BLaER1 treated with 17β-estradiol and CSF1 and Interleukin-3, amounts not matched to agents 10 nM and 100 nM (cell line): ENCODE data around the gene RRM2.

Source experiments
- H3K27ac ChIP-seq, 11 experiments: shearing (Covaris generic); formaldehyde crosslinking; 2 replicates each; pipeline ENCODE4 v1.8.1; 2022
- H3K27me3 ChIP-seq, 11 experiments: shearing (Covaris generic); formaldehyde crosslinking; 2 replicates each; pipeline ENCODE4 v1.8.1; 2022
- H3K36me3 ChIP-seq, 11 experiments: shearing (Covaris generic); formaldehyde crosslinking; 2 replicates each; pipeline ENCODE4 v1.8.1; 2022
- H3K4me1 ChIP-seq, 10 experiments: shearing (Covaris generic); formaldehyde crosslinking; 2 replicates each; pipeline ENCODE4 v1.8.1; 2022
- H3K4me2 ChIP-seq, 11 experiments: shearing (Covaris generic); formaldehyde crosslinking; 2 replicates each; pipeline ENCODE4 v1.8.1; 2022
- H3K4me3 ChIP-seq, 10 experiments: shearing (Covaris generic); formaldehyde crosslinking; 2 replicates each; pipeline ENCODE4 v1.8.1; 2022
- H3K9ac ChIP-seq, 11 experiments: shearing (Covaris generic); formaldehyde crosslinking; 2 replicates each; pipeline ENCODE4 v1.8.1; 2022
- H3K9me3 ChIP-seq, 11 experiments: shearing (Covaris generic); formaldehyde crosslinking; replicated peaks in 1 of 11; 2 replicates each; pipeline ENCODE4 v1.8.1; 2022
- H4K20me1 ChIP-seq, 11 experiments: shearing (Covaris generic); formaldehyde crosslinking; 2 replicates each; pipeline ENCODE4 v1.8.1; 2022
- Cebpa-rat ChIP-seq, 11 experiments: shearing (Covaris generic); IDR thresholded peaks; 2 replicates each; pipeline ENCODE4 v1.8.1; 2022

Gene RRM2

GRCh38 chr2:10172033-10172871, 49.7 kb downstream of the RRM2 start:
- no peak overlapping the region for H3K4me2 ChIP-seq
- no peak overlapping the region for H3K27ac ChIP-seq
- no peak overlapping the region for H3K9ac ChIP-seq
- H3K4me3 ChIP-seq = no peak overlapping the region
- H3K9me3 ChIP-seq = no peaks in the 10 kb centered on the region
- peaks cover 0 to 87% (median 44%) of the 10 kb centered on the region in 11 experiments; a peak in 14 of 22 replicates for H3K36me3 ChIP-seq
- TF ChIP-seq Cebpa-rat (IDR thresholded peaks at IDR 0.05) = no peak
- H3K4me1 ChIP-seq = no peaks in the 10 kb centered on the region; a peak in 2 of 20 replicates
- no peaks in the 10 kb centered on the region for H3K27me3 ChIP-seq
- peaks cover 0 to 18% (median 0%) of the 10 kb centered on the region in 11 experiments; a peak in 6 of 22 replicates for H4K20me1 ChIP-seq

- H3K4me2 ChIP-seq = no peak overlapping the region
- H3K9me3 ChIP-seq = no peaks in the 10 kb centered on the region
- no peak for TF ChIP-seq Cebpa-rat (IDR thresholded peaks at IDR 0.05)
- H3K27ac ChIP-seq = no peak overlapping the region
- no peak overlapping the region for H3K9ac ChIP-seq
- H4K20me1 ChIP-seq = peaks cover 0 to 14% (median 0%) of the 10 kb centered on the region in 11 experiments; a peak in 4 of 22 replicates
- H3K4me3 ChIP-seq = no peak overlapping the region
- peaks cover 0 to 85% (median 43%) of the 10 kb centered on the region in 11 experiments; a peak in 14 of 22 replicates for H3K36me3 ChIP-seq
- H3K27me3 ChIP-seq = no peaks in the 10 kb centered on the region
- H3K4me1 ChIP-seq = no peaks in the 10 kb centered on the region; a peak in 1 of 20 replicates
Measured at GRCh38 chr2:10173258-10174005, 50.9 kb downstream of the RRM2 start.

GRCh38 chr2:10174173-10174572, 51.6 kb downstream of the RRM2 start:
- no peak overlapping the region for H3K4me2 ChIP-seq
- no peak for TF ChIP-seq Cebpa-rat (IDR thresholded peaks at IDR 0.05)
- no peaks in the 10 kb centered on the region for H3K9me3 ChIP-seq
- H3K27ac ChIP-seq = no peak overlapping the region
- H4K20me1 ChIP-seq = peaks cover 0 to 14% (median 0%) of the 10 kb centered on the region in 11 experiments; a peak in 4 of 22 replicates
- H3K36me3 ChIP-seq = peaks cover 0 to 89% (median 50%) of the 10 kb centered on the region in 11 experiments; a peak in 15 of 22 replicates
- H3K4me1 ChIP-seq = no peaks in the 10 kb centered on the region; a peak in 1 of 20 replicates
- H3K4me3 ChIP-seq = no peak overlapping the region
- no peaks in the 10 kb centered on the region for H3K27me3 ChIP-seq
- no peak overlapping the region for H3K9ac ChIP-seq

- no peaks in the 10 kb centered on the region for H3K27me3 ChIP-seq
- H3K36me3 ChIP-seq = peaks cover 0 to 89% (median 57%) of the 10 kb centered on the region in 11 experiments; a peak in 18 of 22 replicates
- no peak overlapping the region for H3K9ac ChIP-seq
- no peak overlapping the region for H3K4me3 ChIP-seq
- no peak overlapping the region for H3K4me2 ChIP-seq
- no peak overlapping the region for H3K27ac ChIP-seq
- TF ChIP-seq Cebpa-rat (IDR thresholded peaks at IDR 0.05) = no peak
- peaks cover 0 to 4% (median 1%) of the 10 kb centered on the region in 11 experiments; a peak in 5 of 22 replicates for H3K9me3 ChIP-seq
- H3K4me1 ChIP-seq = no peaks in the 10 kb centered on the region; a peak in 1 of 20 replicates
- peaks cover 0 to 14% (median 0%) of the 10 kb centered on the region in 11 experiments; a peak in 2 of 22 replicates for H4K20me1 ChIP-seq
Measured at GRCh38 chr2:10175441-10175840, 52.9 kb downstream of the RRM2 start.

GRCh38 chr2:10178751-10179150, 56.2 kb downstream of the RRM2 start:
- H3K4me3 ChIP-seq = no peak overlapping the region
- no peaks in the 10 kb centered on the region for H4K20me1 ChIP-seq
- H3K36me3 ChIP-seq = peaks cover 0 to 87% (median 61%) of the 10 kb centered on the region in 11 experiments; a peak in 20 of 22 replicates
- TF ChIP-seq Cebpa-rat (IDR thresholded peaks at IDR 0.05) = no peak
- H3K27ac ChIP-seq = no peak overlapping the region
- peaks cover 0 to 13% (median 9%) of the 10 kb centered on the region in 10 experiments; a peak in 15 of 20 replicates for H3K4me1 ChIP-seq
- H3K4me2 ChIP-seq = no peak overlapping the region
- no peaks in the 10 kb centered on the region for H3K27me3 ChIP-seq
- H3K9ac ChIP-seq = no peak overlapping the region
- peaks cover 9 to 20% (median 17%) of the 10 kb centered on the region in 11 experiments; a peak in 17 of 22 replicates for H3K9me3 ChIP-seq

- H3K4me1 ChIP-seq = peaks cover 0 to 19% (median 16%) of the 10 kb centered on the region in 10 experiments; a peak in 15 of 20 replicates
- H3K9ac ChIP-seq = no peak overlapping the region
- H3K9me3 ChIP-seq = peaks cover 9 to 20% (median 17%) of the 10 kb centered on the region in 11 experiments; a peak in 17 of 22 replicates
- TF ChIP-seq Cebpa-rat (IDR thresholded peaks at IDR 0.05) = no peak
- no peak overlapping the region for H3K4me2 ChIP-seq
- H3K27me3 ChIP-seq = no peaks in the 10 kb centered on the region
- peaks cover 0 to 80% (median 55%) of the 10 kb centered on the region in 11 experiments; a peak in 20 of 22 replicates for H3K36me3 ChIP-seq
- H3K4me3 ChIP-seq = no peak overlapping the region
- no peaks in the 10 kb centered on the region for H4K20me1 ChIP-seq
- no peak overlapping the region for H3K27ac ChIP-seq
Measured at GRCh38 chr2:10179422-10179821, 56.9 kb downstream of the RRM2 start.

- Histone ChIP-seq H4K20me1 (no peaks in the 10 kb centered on the region), H3K27me3 (no peaks in the 10 kb centered on the region), H3K9me3 (peaks cover 9 to 20% (median 17%) of the 10 kb centered on the region in 11 experiments; a peak in 17 of 22 replicates), H3K9ac (no peak overlapping the region), H3K4me3 (no peak overlapping the region), H3K27ac (no peak overlapping the region), H3K36me3 (peaks cover 0 to 72% (median 55%) of the 10 kb centered on the region in 11 experiments; a peak in 20 of 22 replicates), H3K4me1 (peaks cover 0 to 24% (median 22%) of the 10 kb centered on the region in 10 experiments; a peak in 15 of 20 replicates), H3K4me2 (no peak overlapping the region)
- no peak for TF ChIP-seq Cebpa-rat (IDR thresholded peaks at IDR 0.05)
Measured at GRCh38 chr2:10180229-10180628, 57.7 kb downstream of the RRM2 start.
